Astrocyte of the cerebellum (primary cell): ENCODE data around the gene QRFP.

Experiments
- DNase-seq: peaks from one replicate; pipeline ENCODE4 v3.0.0-alpha.2; 2011; ENCODE audit warnings: low read depth
- H3K4me3 ChIP-seq: 2 replicates; pipeline ENCODE4 v1.5.1; 2011; ENCODE audit warnings: mild to moderate bottlenecking, low read depth, low read length, moderate library complexity
- in situ Hi-C: cut with HindIII; loops from 2 replicates; pipeline ENCODE4 v1.10.0; 2017; ENCODE audit warnings: low sequenced_read_pairs
- TF ChIP-seq, protein P1 (sequence below): IDR thresholded peaks from 2 replicates; pipeline ENCODE4 v1.5.1; 2012; ENCODE audit warnings: low read length, low read depth, moderate library complexity, mild to moderate bottlenecking; ENCODE audit errors: missing control alignments

QRFP gene

DNA sequence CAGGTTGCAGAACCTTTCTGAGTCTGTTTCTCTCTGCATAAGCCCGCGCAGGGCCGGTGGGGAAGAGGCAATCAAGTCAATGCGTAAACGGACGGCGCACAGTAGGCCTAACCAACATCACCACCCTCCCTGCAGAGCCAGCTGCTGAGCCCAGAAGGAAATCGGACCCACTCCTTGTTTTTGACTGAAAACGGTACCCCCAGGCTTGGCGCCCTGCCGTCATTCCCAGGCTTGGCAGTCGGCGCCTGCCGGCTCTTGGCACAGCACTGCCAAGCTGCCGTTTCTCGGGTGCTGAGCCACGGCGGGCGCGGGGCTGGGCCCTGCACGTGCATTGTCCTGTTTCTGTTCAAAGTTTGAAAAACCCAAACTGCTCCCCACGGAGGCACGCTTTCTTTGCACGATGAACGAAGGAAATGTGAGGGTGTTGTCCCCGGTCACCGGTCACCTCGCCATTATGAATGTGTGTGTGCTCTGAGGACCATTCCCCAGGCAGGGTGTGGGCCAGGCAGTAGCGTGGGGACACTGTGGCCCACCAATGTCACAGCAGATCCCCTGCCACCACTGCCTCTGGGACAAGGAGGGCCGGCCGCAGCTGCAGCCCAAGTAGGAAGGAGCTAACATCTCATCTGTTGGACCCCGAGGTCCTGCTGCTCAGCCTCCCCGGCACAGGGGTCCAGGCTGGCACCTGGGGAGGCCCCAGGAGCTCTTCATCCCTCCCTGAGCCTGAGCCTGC lies 22.4 kb upstream of the QRFP start:
- TF ChIP-seq, protein P1, sequence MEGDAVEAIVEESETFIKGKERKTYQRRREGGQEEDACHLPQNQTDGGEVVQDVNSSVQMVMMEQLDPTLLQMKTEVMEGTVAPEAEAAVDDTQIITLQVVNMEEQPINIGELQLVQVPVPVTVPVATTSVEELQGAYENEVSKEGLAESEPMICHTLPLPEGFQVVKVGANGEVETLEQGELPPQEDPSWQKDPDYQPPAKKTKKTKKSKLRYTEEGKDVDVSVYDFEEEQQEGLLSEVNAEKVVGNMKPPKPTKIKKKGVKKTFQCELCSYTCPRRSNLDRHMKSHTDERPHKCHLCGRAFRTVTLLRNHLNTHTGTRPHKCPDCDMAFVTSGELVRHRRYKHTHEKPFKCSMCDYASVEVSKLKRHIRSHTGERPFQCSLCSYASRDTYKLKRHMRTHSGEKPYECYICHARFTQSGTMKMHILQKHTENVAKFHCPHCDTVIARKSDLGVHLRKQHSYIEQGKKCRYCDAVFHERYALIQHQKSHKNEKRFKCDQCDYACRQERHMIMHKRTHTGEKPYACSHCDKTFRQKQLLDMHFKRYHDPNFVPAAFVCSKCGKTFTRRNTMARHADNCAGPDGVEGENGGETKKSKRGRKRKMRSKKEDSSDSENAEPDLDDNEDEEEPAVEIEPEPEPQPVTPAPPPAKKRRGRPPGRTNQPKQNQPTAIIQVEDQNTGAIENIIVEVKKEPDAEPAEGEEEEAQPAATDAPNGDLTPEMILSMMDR: no peak
- H3K4me3 ChIP-seq: no peak overlapping the region
- DNase-seq: no peak
- in situ Hi-C loops: no loop called here

DNA sequence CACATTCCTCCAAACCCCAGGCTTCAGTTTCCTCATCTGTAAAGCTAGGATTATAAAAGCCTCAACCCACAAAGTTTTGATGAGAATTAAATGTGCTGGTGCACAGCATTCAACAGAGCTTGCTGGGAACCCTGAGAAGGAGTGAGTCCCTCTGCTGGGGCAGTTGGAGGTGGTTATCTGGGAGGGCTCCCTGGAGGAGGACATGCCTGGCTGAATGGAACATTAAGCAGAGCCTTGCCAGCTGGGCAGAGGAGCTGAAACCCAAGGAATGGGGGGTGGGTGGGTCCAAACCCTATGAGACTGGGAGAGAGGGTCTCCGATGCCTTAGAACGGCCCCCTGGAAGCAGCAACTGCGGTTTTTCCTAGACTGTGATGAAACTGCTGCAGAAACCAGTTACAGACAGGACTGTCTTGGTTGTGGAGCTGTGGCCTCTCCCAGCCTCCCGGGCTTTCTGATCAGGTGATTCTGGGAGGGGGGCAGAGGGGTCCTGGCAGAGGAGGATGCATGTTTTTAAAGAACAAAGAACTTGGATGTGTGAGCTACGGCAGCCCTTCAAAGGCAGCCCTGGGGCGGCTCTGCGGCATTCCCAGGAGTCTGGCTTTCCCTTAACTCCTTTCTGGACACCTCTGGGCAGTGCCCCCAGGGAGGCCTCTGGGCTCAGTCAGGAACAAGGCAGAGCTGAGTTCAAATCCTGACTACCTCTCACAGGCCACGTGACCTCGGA lies 21.7 kb upstream of the QRFP start:
- in situ Hi-C loops: no loop called here
- H3K4me3 ChIP-seq: no peak overlapping the region
- TF ChIP-seq, protein P1: no peak
- no peak for DNase-seq

DNA sequence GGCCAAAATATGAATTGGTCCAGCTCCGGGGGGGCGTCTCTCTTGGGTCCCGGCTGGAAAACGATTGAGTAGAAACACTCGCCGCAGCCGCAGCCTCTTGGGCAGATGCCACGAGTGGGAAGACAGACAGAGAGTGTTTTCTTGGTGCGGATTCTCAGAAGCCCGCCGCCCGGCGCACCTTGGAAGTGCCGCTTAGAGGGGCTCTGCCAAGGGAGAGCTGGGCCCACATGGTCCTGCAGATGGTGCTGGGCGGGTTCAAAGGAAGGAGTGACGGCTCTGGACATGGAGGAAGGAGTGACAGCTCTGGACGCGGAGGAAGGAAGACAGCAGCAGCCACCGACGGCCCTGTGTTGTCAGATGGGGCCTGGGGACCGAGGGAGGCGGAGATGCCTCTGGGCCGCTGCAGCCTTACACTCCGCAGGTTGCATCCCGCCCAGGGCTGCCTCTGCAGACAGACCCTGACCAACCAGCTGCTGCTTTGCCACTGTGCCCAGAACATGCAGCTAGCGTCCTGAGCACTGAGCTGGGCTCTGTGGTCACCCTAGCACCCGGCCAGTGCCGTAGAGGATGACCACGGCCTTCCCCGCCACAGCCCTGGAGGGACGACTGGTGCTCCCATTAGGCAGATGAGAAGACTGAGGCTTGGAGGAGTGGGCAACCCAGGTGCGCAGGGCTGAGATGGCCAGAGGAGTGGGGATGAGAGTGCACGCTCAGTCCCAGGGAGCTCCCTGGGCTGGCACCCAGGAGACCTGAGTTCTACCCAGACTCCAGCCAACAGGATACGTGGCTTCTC lies 20.8 kb upstream of the QRFP start:
- no peak overlapping the region for H3K4me3 ChIP-seq
- DNase-seq: no peak
- TF ChIP-seq, protein P1: no peak
- in situ Hi-C loops: no loop called here

DNA sequence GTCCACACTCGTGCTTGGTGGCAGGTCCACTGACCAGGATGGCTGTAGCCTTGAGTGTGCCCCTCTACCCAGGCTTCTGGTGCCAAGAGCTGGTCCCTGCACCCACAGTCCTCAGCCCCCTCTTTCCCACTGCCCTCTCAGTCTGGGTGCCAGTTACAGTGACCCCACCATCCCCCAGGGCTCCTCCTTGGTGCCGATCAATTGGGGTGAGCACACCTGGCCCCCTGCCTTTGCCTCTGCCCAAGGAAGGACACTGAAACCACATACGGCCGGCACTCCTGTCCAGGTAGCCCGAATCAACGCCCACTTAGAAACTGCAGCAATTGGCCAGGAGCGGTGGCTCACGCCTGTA lies 18.5 kb upstream of the QRFP start:
- no peak overlapping the region for H3K4me3 ChIP-seq
- in situ Hi-C loops: no loop called here
- no peak for DNase-seq
- TF ChIP-seq, protein P1: no peak

DNA sequence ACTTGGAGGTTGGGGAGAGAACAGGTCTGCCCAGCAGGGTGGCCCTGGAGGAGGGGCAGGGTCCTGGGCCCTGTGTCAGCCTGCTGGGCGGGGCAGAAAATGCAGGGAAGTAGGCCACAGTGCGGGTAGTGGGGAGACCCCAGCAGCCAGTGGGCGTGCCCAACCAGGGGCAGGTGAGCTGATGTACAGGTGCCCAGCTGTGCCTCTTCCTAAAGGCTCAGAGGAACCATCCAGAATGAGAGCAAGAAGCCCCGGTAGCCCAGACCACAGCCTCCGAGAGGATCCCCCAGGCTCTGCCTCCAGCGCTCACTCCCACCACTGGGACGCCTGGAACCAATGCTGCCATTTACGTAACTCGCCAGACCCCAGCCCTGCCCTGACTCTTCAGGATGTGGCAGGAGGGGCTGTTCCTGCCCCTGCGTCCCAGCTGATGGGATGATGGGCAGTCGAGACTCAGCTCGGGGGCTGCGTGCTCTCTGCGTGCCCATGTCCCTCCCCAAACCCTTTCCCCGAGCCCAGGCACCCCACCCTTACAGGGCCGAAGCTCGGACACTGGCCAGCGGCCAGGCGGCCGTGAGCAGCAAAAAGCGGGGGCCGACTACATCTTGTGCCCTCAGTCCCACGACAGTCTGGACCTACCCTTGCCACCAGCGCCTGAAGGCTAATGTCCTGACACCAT lies 17.9 kb upstream of the QRFP start:
- DNase-seq: no peak
- H3K4me3 ChIP-seq: no peak overlapping the region
- in situ Hi-C loops: no loop called here
- TF ChIP-seq, protein P1: no peak
